ENCODE measurements around the gene IFT122. TPM values are rescaled to one million over a fixed set of nuclear protein-coding genes. Genes with fewer than 3 reads are reported as not detected.
"Not testable (repeated sequence)": the region's sequence is repeated elsewhere in the genome, so short reads cannot be mapped to it uniquely, and the experiment has no call there.

IFT122 gene
- 19.1 TPM for polyA plus RNA-seq (2012; ENCODE audit: insufficient read depth, insufficient read length, low read depth)

GRCh38 chr3:129439817-129440617 is at the start of gene IFT122, which contains the start of gene MBD4:
IFT122 (plus strand) TSS chr3:129440224; CDS start chr3:129440331, 107 bp downstream.
MBD4 (minus strand) TSS chr3:129439948; CDS start chr3:129439833, 115 bp downstream.
- Histone ChIP-seq H3K9me3 (no peaks in the 10 kb centered on the region), H3K4me1 (peaks cover 8% of the 10 kb centered on the region), H3K4me3 (ENCODE audit: low read depth, low read length) (peak within 1 kb of the TSS; percentile 98), H3K27me3 (no peaks in the 10 kb centered on the region), H3K36me3 (peaks cover 9% of the 10 kb centered on the region)
- DNase-seq = peak; percentile 99
- TF ChIP-seq, protein P1, sequence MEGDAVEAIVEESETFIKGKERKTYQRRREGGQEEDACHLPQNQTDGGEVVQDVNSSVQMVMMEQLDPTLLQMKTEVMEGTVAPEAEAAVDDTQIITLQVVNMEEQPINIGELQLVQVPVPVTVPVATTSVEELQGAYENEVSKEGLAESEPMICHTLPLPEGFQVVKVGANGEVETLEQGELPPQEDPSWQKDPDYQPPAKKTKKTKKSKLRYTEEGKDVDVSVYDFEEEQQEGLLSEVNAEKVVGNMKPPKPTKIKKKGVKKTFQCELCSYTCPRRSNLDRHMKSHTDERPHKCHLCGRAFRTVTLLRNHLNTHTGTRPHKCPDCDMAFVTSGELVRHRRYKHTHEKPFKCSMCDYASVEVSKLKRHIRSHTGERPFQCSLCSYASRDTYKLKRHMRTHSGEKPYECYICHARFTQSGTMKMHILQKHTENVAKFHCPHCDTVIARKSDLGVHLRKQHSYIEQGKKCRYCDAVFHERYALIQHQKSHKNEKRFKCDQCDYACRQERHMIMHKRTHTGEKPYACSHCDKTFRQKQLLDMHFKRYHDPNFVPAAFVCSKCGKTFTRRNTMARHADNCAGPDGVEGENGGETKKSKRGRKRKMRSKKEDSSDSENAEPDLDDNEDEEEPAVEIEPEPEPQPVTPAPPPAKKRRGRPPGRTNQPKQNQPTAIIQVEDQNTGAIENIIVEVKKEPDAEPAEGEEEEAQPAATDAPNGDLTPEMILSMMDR (IDR thresholded peaks at IDR 0.05; ENCODE audit: low read depth, low read length) = no peak

DNA sequence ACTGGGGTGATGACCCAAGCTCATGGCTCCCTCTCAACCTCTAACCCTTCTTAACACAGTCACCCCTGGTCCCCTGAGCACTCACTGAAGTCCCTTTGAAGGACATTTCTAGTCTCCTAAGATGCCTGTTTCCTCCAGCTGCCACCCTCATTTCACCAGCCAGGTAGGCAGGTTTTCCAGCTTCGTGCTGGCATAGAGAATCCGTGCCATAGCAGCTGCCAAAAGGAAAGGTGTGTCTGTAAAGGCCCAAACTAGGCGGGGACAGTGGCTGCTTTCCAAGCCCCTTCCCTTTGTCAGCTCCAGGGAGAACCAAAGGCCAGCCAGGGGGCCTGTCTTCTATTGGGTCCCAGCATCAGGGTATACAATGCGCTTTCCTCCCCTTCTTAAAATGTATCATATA is 48.4 kb upstream of the IFT122 start:
- H3K4me3 ChIP-seq (ENCODE audit: low read depth, low read length); H3K27me3 ChIP-seq; H3K4me1 ChIP-seq; H3K9me3 ChIP-seq; DNase-seq: not testable (repeated sequence)
- H3K36me3 ChIP-seq = peaks cover 31% of the 10 kb centered on the region

DNA sequence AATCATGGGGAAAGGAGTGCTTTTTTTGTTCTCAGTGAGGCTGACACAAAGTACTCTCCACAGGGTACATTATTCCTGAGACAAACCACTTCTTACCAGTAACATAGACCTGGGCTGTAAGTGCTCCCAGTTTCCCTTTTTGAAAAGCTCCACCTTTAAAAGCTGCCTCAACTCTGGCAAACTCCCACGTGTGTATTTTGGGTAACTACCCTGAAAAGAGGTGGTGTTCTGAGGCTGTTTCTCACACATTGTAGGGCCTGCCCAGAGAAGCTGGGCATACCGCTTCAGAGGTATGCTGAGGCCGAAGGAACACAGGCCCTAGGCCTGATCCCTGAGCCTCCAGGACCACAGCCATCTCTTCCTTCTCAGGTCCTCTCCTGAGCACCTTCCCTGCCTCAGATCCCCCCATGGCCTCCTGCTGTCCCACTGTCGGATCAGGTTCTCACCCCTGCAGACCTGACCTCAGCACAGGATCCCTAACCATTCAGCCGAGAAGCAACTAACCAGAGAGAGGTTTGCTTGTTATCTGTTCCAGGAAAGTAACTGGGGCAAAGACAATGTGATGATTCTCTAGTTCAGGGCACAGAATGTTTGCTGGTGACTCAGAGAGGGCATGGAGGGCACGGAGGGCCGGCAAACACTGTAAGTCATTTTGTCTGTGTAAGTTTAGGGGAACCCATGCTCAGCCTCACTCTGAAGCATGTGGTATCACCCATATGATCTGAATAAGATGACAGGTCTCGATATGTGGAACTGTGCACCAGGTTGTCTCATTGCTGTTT is 47.7 kb upstream of the IFT122 start:
- not testable (repeated sequence) for DNase-seq; H3K27me3 ChIP-seq; H3K4me3 ChIP-seq (ENCODE audit: low read depth, low read length); H3K4me1 ChIP-seq; H3K9me3 ChIP-seq
- H3K36me3 ChIP-seq = peaks cover 31% of the 10 kb centered on the region

DNA sequence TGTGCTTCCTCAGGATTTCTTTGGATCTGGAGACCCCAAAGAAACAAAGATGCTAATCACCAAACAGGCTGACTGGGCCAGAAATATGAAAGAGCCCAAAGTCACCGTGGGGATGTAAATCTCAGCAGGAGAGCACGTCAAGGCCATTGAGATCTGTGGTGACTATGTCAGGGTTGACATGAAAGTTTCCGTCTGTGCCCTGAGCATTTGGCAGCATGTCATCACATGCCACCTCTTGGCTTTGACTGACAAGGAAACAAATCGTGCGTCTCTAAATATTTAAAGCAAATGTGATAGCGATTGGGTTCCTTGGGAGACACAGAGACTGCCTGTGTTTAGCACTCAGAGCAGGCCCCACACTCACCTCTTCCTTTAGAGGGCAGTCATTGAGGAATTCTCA is 46.8 kb upstream of the IFT122 start:
- Histone ChIP-seq H3K4me1 (no peaks in the 10 kb centered on the region), H3K9me3 (no peaks in the 10 kb centered on the region), H3K36me3 (peaks cover 28% of the 10 kb centered on the region), H3K27me3 (no peaks in the 10 kb centered on the region), H3K4me3 (ENCODE audit: low read depth, low read length) (no peak overlapping the region)
- DNase-seq = no peak
- TF ChIP-seq, protein P1 (IDR thresholded peaks at IDR 0.05; ENCODE audit: low read depth, low read length) = no peak

- H3K36me3 ChIP-seq = peaks cover 29% of the 10 kb centered on the region
- H3K27me3 ChIP-seq; H3K4me1 ChIP-seq; H3K4me3 ChIP-seq (ENCODE audit: low read depth, low read length); H3K9me3 ChIP-seq; DNase-seq: not testable (repeated sequence)
Observed at GRCh38 chr3:129393760-129394564, 46.1 kb upstream of the IFT122 start.

- TF ChIP-seq, protein P1 (IDR thresholded peaks at IDR 0.05; ENCODE audit: low read depth, low read length) = no peak
- H3K4me3 ChIP-seq (ENCODE audit: low read depth, low read length) = peak overlapping the region; percentile 93
- DNase-seq = peak; percentile 28
- peaks cover 11% of the 10 kb centered on the region for H3K36me3 ChIP-seq
- H3K4me1 ChIP-seq = no peaks in the 10 kb centered on the region
- no peaks in the 10 kb centered on the region for H3K27me3 ChIP-seq
- H3K9me3 ChIP-seq = no peaks in the 10 kb centered on the region
Observed at GRCh38 chr3:129398803-129399144, 41.2 kb upstream of the IFT122 start.

GRCh38 chr3:129399145-129399894 is 40.7 kb upstream of the IFT122 start:
- TF ChIP-seq, protein P1 (IDR thresholded peaks at IDR 0.05; ENCODE audit: low read depth, low read length) = peak; percentile 95
- Histone ChIP-seq H3K27me3 (no peaks in the 10 kb centered on the region), H3K4me1 (no peaks in the 10 kb centered on the region), H3K36me3 (peaks cover 11% of the 10 kb centered on the region), H3K4me3 (ENCODE audit: low read depth, low read length) (peak overlapping the region; percentile 93), H3K9me3 (no peaks in the 10 kb centered on the region)
- peak; percentile 88 for DNase-seq
